H9 (cell line): ENCODE results near the gene ZMYND8. TPM values are rescaled to one million over a fixed set of nuclear protein-coding genes. Genes with fewer than 3 reads are reported as not detected.
"Not testable (repeated sequence)": the region's sequence is repeated elsewhere in the genome, so short reads cannot be mapped to it uniquely, and the experiment has no call there.

Experiments used
- DNase-seq: peaks from one replicate; pipeline ENCODE4 v3.0.0-alpha.2; 2017
- H2AFZ ChIP-seq: one replicate; pipeline ENCODE4 v1.6.1; 2013; ENCODE audit warnings: mild to moderate bottlenecking, low read length, control low read depth, moderate library complexity
- H2AK5ac ChIP-seq: 2 replicates; pipeline ENCODE4 v1.6.1; 2013; ENCODE audit warnings: low read length, control low read depth, mixed read lengths; ENCODE audit not compliant: insufficient read length
- H2BK120ac ChIP-seq: one replicate; pipeline ENCODE4 v1.6.1; 2013; ENCODE audit warnings: low read depth, mild to moderate bottlenecking, low read length, control low read depth, inconsistent platforms; ENCODE audit not compliant: poor library complexity, severe bottlenecking
- H2BK12ac ChIP-seq: 2 replicates; pipeline ENCODE4 v1.6.1; 2013; ENCODE audit warnings: low read length, control low read depth, mixed read lengths, low read depth; ENCODE audit not compliant: insufficient read length
- H2BK15ac ChIP-seq: 2 replicates; pipeline ENCODE4 v1.6.1; 2013; ENCODE audit warnings: low read depth, low read length, control low read depth
- H2BK20ac ChIP-seq: one replicate; pipeline ENCODE4 v1.6.1; 2013; ENCODE audit warnings: low read depth, mild to moderate bottlenecking, low read length, control low read depth, inconsistent platforms; ENCODE audit not compliant: poor library complexity, severe bottlenecking
- H2BK5ac ChIP-seq: 2 replicates; pipeline ENCODE4 v1.6.1; 2013; ENCODE audit warnings: low read length, control low read depth, mixed read lengths; ENCODE audit not compliant: insufficient read length
- H3K14ac ChIP-seq: 2 replicates; pipeline ENCODE4 v1.6.1; 2013; ENCODE audit warnings: low read length, control low read depth; ENCODE audit not compliant: insufficient read depth
- H3K18ac ChIP-seq: 2 replicates; pipeline ENCODE4 v1.6.1; 2013; ENCODE audit warnings: low read depth, mild to moderate bottlenecking, mixed read lengths, low read length, control low read depth; ENCODE audit not compliant: insufficient read length
- H3K23ac ChIP-seq: 2 replicates; pipeline ENCODE4 v1.6.1; 2013; ENCODE audit warnings: low read length, control low read depth, mixed read lengths, low read depth; ENCODE audit not compliant: insufficient read length
- H3K23me2 ChIP-seq: 2 replicates; pipeline ENCODE4 v1.6.1; 2013; ENCODE audit warnings: low read depth, mild to moderate bottlenecking, mixed read lengths, low read length, control low read depth; ENCODE audit not compliant: insufficient read length, poor library complexity, severe bottlenecking
- H3K27ac ChIP-seq: 2 replicates; pipeline ENCODE4 v1.5.1; 2013; ENCODE audit warnings: low read length, control low read depth, mixed read lengths, low read depth; ENCODE audit not compliant: insufficient read length
- H3K27me3 ChIP-seq: 2 replicates; pipeline ENCODE4 v1.6.1; 2013; ENCODE audit warnings: low read length, control low read depth, inconsistent platforms; ENCODE audit not compliant: insufficient read depth
- H3K4ac ChIP-seq: 2 replicates; pipeline ENCODE4 v1.6.1; 2013; ENCODE audit warnings: low read depth, mild to moderate bottlenecking, control low read depth, inconsistent platforms, low read length, moderate library complexity
- H3K4me1 ChIP-seq: 2 replicates; pipeline ENCODE4 v1.6.1; 2013; ENCODE audit warnings: low read length, control low read depth, inconsistent platforms; ENCODE audit not compliant: insufficient read depth
- H3K4me2 ChIP-seq: 2 replicates; pipeline ENCODE4 v1.6.1; 2013; ENCODE audit warnings: low read length, control low read depth, mixed read lengths; ENCODE audit not compliant: insufficient read length, insufficient read depth
- H3K56ac ChIP-seq: 2 replicates; pipeline ENCODE4 v1.6.1; 2013; ENCODE audit warnings: low read depth, mild to moderate bottlenecking, mixed read lengths, low read length, control low read depth; ENCODE audit not compliant: insufficient read length
- H3K79me1 ChIP-seq: 2 replicates; pipeline ENCODE4 v1.6.1; 2013; ENCODE audit warnings: low read depth, mild to moderate bottlenecking, moderate library complexity, low read length, control low read depth, inconsistent platforms; ENCODE audit not compliant: insufficient read depth, poor library complexity, severe bottlenecking
- H3K79me2 ChIP-seq: 2 replicates; pipeline ENCODE4 v1.6.1; 2013; ENCODE audit warnings: low read length, control low read depth, inconsistent platforms; ENCODE audit not compliant: insufficient read depth
- H3K9ac ChIP-seq: 2 replicates; pipeline ENCODE4 v1.6.1; 2013; ENCODE audit warnings: low read length, control low read depth, mixed read lengths; ENCODE audit not compliant: insufficient read length; ENCODE audit errors: extremely low read depth
- H3K9me3 ChIP-seq: one replicate; pipeline ENCODE4 v1.6.1; 2013; ENCODE audit warnings: low read depth, low read length, inconsistent platforms; ENCODE audit not compliant: control insufficient read depth
- H3T11ph ChIP-seq: one replicate; pipeline ENCODE4 v1.6.1; 2013; ENCODE audit warnings: mild to moderate bottlenecking, low read length, control low read depth, inconsistent platforms
- H4K20me1 ChIP-seq: one replicate; pipeline ENCODE4 v1.6.1; 2013; ENCODE audit not compliant: control insufficient read depth, insufficient read length, insufficient read depth
- H4K5ac ChIP-seq: 2 replicates; pipeline ENCODE4 v1.6.1; 2013; ENCODE audit warnings: low read depth, mild to moderate bottlenecking, mixed read lengths, low read length, control low read depth; ENCODE audit not compliant: insufficient read length
- H4K8ac ChIP-seq: replicated peaks from 2 replicates; pipeline ENCODE4 v1.6.1; 2013; ENCODE audit warnings: low read length, control low read depth, mixed read lengths, low read depth; ENCODE audit not compliant: insufficient read length
- H4K91ac ChIP-seq: 2 replicates; pipeline ENCODE4 v1.6.1; 2013; ENCODE audit warnings: low read depth, mild to moderate bottlenecking, moderate library complexity, mixed read lengths, low read length, control low read depth; ENCODE audit not compliant: insufficient read length
- H3K27ac Mint-ChIP-seq, 3 experiments: 2 replicates in 2 of 3; 3 replicates in 1 of 3; pipeline ENCODE4 v1.8.0; 2020 to 2021; ENCODE audit warnings: mixed read lengths in 3 of 3, mild to moderate bottlenecking in 1 of 3, moderate library complexity in 1 of 3
- H3K27me3 Mint-ChIP-seq: 2 replicates; pipeline ENCODE4 v1.8.0; 2021; ENCODE audit warnings: low read depth, mild to moderate bottlenecking, moderate library complexity, mixed read lengths
- H3K36me3 Mint-ChIP-seq, 3 experiments: 2 replicates in 2 of 3; 3 replicates in 1 of 3; pipeline ENCODE4 v1.8.0; 2020 to 2021; ENCODE audit warnings: low read depth in 3 of 3, mixed read lengths in 3 of 3; ENCODE audit not compliant: insufficient read depth in 1 of 3
- H3K4me1 Mint-ChIP-seq, 2 experiments: 2 replicates each; pipeline ENCODE4 v1.8.0; 2020; ENCODE audit warnings: mixed read lengths in 2 of 2
- H3K4me3 Mint-ChIP-seq, 2 experiments: 2 replicates in 1 of 2; 3 replicates in 1 of 2; pipeline ENCODE4 v1.8.0; 2020 to 2021; ENCODE audit warnings: mild to moderate bottlenecking in 2 of 2, mixed read lengths in 2 of 2, moderate library complexity in 1 of 2
- H3K9me3 Mint-ChIP-seq, 2 experiments: 2 replicates in 1 of 2; 3 replicates in 1 of 2; pipeline ENCODE4 v1.8.0; 2020; ENCODE audit warnings: mild to moderate bottlenecking in 2 of 2, mixed read lengths in 2 of 2, moderate library complexity in 1 of 2
- WGBS: extraction: QIAGEN DNeasy Blood & Tissue Kit; methylation state at CpG from one replicate; pipeline ENCODE4 v1.1.7; 2013; ENCODE audit warnings: missing lambda C conversion rate, low lambda C conversion rate, mixed read lengths; ENCODE audit not compliant: insufficient read length; ENCODE audit errors: extremely low coverage; 5-methylcytosine and 5-hydroxymethylcytosine counted together
- total RNA-seq: library from RNA; stranded (reverse); gene quantifications from 2 replicates; pipeline ENCODE4 v1.2.1, GENCODE V29; 2021
- TF ChIP-seq, protein P1 (sequence below): fragments of 200-600 bp; sonication (generic); conservative IDR thresholded peaks from 3 replicates; pipeline ENCODE4 v1.8.0; 2021; ENCODE audit warnings: antibody characterized with exemption, mild to moderate bottlenecking

Gene ZMYND8
- total RNA-seq, 1 experiment from 2014 or later = 158 TPM

DNA sequence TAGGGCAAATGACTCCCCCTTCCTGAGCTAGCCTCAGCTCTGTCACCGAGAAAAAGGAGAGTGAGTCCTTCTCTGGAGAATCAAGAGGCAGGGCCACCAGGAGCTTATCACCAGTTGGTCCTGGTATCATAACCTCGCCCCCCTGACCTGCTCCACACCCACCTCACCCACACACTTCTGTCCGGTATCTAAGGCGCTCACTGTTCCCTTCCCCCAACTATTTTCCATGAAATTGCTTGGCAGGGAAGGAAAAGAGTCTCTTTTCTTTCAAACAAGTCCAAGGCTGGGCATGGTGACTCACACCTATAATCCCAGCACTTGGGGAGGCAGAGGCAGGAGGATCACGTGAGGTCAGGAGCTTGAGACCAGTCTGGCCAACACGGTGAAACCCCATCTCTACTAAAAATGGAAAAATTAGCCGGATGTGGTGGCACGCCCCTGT is 77.6 kb downstream of the ZMYND8 start:
- no CpG with 5 or more reads among the region's 8 CpGs for WGBS
- H4K8ac ChIP-seq = no peak overlapping the region

DNA sequence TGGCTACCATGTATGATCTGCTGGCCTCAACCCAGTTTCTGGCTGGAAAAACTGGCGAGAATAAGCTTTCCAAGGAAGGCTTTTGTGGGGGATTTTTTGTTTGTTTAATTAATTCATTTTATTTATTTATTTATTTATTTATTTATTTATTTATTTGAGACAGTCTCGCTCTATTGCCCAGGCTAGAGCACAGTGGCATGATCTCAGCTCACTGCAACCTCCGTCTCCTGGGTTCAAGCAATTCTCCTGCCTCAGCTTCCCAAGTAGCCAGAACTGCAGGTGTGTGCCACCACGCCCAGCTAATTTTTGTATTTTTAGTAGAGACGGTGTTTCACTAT is 79.0 kb downstream of the ZMYND8 start:
- not testable (repeated sequence) for H3K9me3 Mint-ChIP-seq, H3K18ac ChIP-seq, H3K56ac ChIP-seq, H2AK5ac ChIP-seq, H3K79me1 ChIP-seq, DNase-seq, H3K9me3 ChIP-seq, H4K91ac ChIP-seq, H3K27ac ChIP-seq, H2BK120ac ChIP-seq, H2BK15ac ChIP-seq, H3K27me3 ChIP-seq, H2AFZ ChIP-seq, H3K9ac ChIP-seq, H4K5ac ChIP-seq, H3K4ac ChIP-seq, H2BK20ac ChIP-seq, H4K20me1 ChIP-seq, H2BK12ac ChIP-seq, H3K27me3 Mint-ChIP-seq, H3K14ac ChIP-seq, H3K4me1 ChIP-seq, H2BK5ac ChIP-seq, H3K4me2 ChIP-seq, H3K79me2 ChIP-seq, H3K4me3 Mint-ChIP-seq, H3K23ac ChIP-seq, H3T11ph ChIP-seq, H3K23me2 ChIP-seq, H4K8ac ChIP-seq
- Mint-ChIP-seq H3K4me1 (peaks cover 19 to 34% of the 10 kb centered on the region in 2 experiments), H3K36me3 (peaks cover 49 to 94% (median 89%) of the 10 kb centered on the region in 3 experiments), H3K27ac (peak overlapping the region in 2 of 3 experiments; percentile 82 to 95; a peak in 3 of 7 replicates)
- no CpG with 5 or more reads among the region's 5 CpGs for WGBS

More for the DNA sequence above, 77.6 kb downstream of the ZMYND8 start:
- Histone ChIP-seq H3K27ac (no peak overlapping the region), H3K79me1 (peaks cover 5% of the 10 kb centered on the region), H3K23me2 (no peaks in the 10 kb centered on the region), H3K4me2 (no peak overlapping the region), H3T11ph (no peak overlapping the region), H4K20me1 (no peaks in the 10 kb centered on the region), H2BK15ac (no peak overlapping the region), H2BK12ac (no peak overlapping the region), H3K9me3 (no peaks in the 10 kb centered on the region), H3K27me3 (no peaks in the 10 kb centered on the region), H3K79me2 (no peaks in the 10 kb centered on the region), H2AFZ (no peak overlapping the region), H3K4ac (no peak overlapping the region), H4K91ac (no peak overlapping the region), H3K56ac (no peak overlapping the region), H3K4me1 (no peaks in the 10 kb centered on the region; the same call in 1 of the 2 replicates), H3K23ac (no peak overlapping the region), H2BK20ac (no peak overlapping the region), H3K18ac (no peak overlapping the region), H3K9ac (no peak overlapping the region), H2BK5ac (no peak overlapping the region), H4K5ac (no peak overlapping the region), H3K14ac (no peak overlapping the region), H2BK120ac (no peak overlapping the region), H2AK5ac (no peak overlapping the region)
- Mint-ChIP-seq H3K36me3 (peaks cover 45 to 95% (median 92%) of the 10 kb centered on the region in 3 experiments), H3K27me3 (no peaks in the 10 kb centered on the region), H3K27ac (peak overlapping the region in 2 of 3 experiments; percentile 12 to 95; a peak in 2 of 7 replicates), H3K4me1 (peaks cover 17 to 30% of the 10 kb centered on the region in 2 experiments; a peak in 3 of 4 replicates), H3K4me3 (no peak overlapping the region), H3K9me3 (no peaks in the 10 kb centered on the region)
- no peak for DNase-seq
- TF ChIP-seq, protein P1, sequence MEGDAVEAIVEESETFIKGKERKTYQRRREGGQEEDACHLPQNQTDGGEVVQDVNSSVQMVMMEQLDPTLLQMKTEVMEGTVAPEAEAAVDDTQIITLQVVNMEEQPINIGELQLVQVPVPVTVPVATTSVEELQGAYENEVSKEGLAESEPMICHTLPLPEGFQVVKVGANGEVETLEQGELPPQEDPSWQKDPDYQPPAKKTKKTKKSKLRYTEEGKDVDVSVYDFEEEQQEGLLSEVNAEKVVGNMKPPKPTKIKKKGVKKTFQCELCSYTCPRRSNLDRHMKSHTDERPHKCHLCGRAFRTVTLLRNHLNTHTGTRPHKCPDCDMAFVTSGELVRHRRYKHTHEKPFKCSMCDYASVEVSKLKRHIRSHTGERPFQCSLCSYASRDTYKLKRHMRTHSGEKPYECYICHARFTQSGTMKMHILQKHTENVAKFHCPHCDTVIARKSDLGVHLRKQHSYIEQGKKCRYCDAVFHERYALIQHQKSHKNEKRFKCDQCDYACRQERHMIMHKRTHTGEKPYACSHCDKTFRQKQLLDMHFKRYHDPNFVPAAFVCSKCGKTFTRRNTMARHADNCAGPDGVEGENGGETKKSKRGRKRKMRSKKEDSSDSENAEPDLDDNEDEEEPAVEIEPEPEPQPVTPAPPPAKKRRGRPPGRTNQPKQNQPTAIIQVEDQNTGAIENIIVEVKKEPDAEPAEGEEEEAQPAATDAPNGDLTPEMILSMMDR = no peak
